GM12878 (cell line): ENCODE measurements around the gene HOXD13. TPM values are rescaled to one million over a fixed set of nuclear protein-coding genes. Genes with fewer than 3 reads are reported as not detected.

ENCODE experiments used
- CTCF ChIP-seq, 3 experiments: IDR thresholded peaks in 2 of 3; conservative IDR thresholded peaks in 1 of 3; 2 replicates each; pipeline ENCODE4 v1.5.1; 2011; ENCODE audit warnings: low read depth in 3 of 3, low read length in 3 of 3, mild to moderate bottlenecking in 3 of 3, control low read depth in 2 of 3, moderate library complexity in 2 of 3, inconsistent platforms in 1 of 3, mixed read lengths in 1 of 3; ENCODE audit not compliant: control insufficient read depth in 2 of 3, insufficient read depth in 1 of 3; ENCODE audit errors: extremely low read depth in 1 of 3
- FOS ChIP-seq: IDR thresholded peaks from 3 replicates; pipeline ENCODE4 v1.6.1; 2011; ENCODE audit warnings: borderline replicate concordance; ENCODE audit not compliant: insufficient read length; ENCODE audit errors: extremely low read depth
- FOXM1 ChIP-seq: IDR thresholded peaks from 2 replicates; pipeline ENCODE4 v1.6.1; 2012; ENCODE audit warnings: low read depth, mild to moderate bottlenecking, inconsistent platforms, low read length, moderate library complexity
- IRF3 ChIP-seq: fragments of 450-650 bp; IDR thresholded peaks from 2 replicates; pipeline ENCODE4 v1.6.1; 2014; ENCODE audit warnings: mild to moderate bottlenecking
- MEF2A ChIP-seq: IDR thresholded peaks from 2 replicates; pipeline ENCODE4 v1.6.1; 2011; ENCODE audit warnings: low read depth, mild to moderate bottlenecking, low read length, moderate library complexity; ENCODE audit not compliant: insufficient read depth
- NBN ChIP-seq: fragments of 450-650 bp; IDR thresholded peaks from 2 replicates; pipeline ENCODE4 v1.6.1; 2016
- NR2C2 ChIP-seq: IDR thresholded peaks from 2 replicates; pipeline ENCODE4 v1.6.1; 2011; ENCODE audit warnings: borderline replicate concordance, low read depth; ENCODE audit not compliant: control insufficient read depth, insufficient read length
- POLR2A ChIP-seq: IDR thresholded peaks from 2 replicates; pipeline ENCODE4 v1.6.1; 2011; ENCODE audit warnings: low read depth, mild to moderate bottlenecking, low read length
- SIX5 ChIP-seq: IDR thresholded peaks from 2 replicates; pipeline ENCODE4 v1.6.1; 2011; ENCODE audit warnings: mild to moderate bottlenecking, low read depth, low read length, moderate library complexity; ENCODE audit not compliant: severe bottlenecking
- SMC3 ChIP-seq: IDR thresholded peaks from 2 replicates; pipeline ENCODE4 v1.6.1; 2011; ENCODE audit warnings: low read length, improper control_type of control experiment, borderline replicate concordance
- ZBED1 ChIP-seq: IDR thresholded peaks from 2 replicates; pipeline ENCODE4 v1.6.1; 2016; ENCODE audit warnings: borderline replicate concordance
- polyA plus RNA-seq, 11 experiments: library from polyadenylated mRNA; depleted of rRNA in 4 of 11; unstranded in 6 of 11; stranded (reverse) in 5 of 11; fragments of >200 nt; fragmentation: Nextera tagmentation in 4 of 11; fragmentation: Illumina TruSeq in 1 of 11; extraction: Ambion mirVana in 4 of 11; extraction: Trizol in 1 of 11; gene quantifications; 1 replicate in 1 of 11; 2 replicates in 10 of 11; pipeline versions ENCODE4 v1.2.1 to v1.2.3, GENCODE V29; 2011 to 2016; ENCODE audit warnings: inconsistent platforms in 2 of 11, missing spikeins in 2 of 11, low read depth in 1 of 11
- total RNA-seq, 4 experiments: library from RNA; depleted of rRNA in 3 of 4; stranded (reverse); fragments of >200 nt in 3 of 4; fragmentation: Illumina TruSeq in 1 of 4; extraction: Trizol in 1 of 4; gene quantifications; 2 replicates each; pipeline versions ENCODE4 v1.2.1 to v1.2.3, GENCODE V29; 2013 to 2021

The HOXD13 gene
- total and polyA plus RNA-seq, 10 of the 15 experiments (the other 5 are each of a cell fraction or from before 2014, with no cell fraction given): not detected

DNA sequence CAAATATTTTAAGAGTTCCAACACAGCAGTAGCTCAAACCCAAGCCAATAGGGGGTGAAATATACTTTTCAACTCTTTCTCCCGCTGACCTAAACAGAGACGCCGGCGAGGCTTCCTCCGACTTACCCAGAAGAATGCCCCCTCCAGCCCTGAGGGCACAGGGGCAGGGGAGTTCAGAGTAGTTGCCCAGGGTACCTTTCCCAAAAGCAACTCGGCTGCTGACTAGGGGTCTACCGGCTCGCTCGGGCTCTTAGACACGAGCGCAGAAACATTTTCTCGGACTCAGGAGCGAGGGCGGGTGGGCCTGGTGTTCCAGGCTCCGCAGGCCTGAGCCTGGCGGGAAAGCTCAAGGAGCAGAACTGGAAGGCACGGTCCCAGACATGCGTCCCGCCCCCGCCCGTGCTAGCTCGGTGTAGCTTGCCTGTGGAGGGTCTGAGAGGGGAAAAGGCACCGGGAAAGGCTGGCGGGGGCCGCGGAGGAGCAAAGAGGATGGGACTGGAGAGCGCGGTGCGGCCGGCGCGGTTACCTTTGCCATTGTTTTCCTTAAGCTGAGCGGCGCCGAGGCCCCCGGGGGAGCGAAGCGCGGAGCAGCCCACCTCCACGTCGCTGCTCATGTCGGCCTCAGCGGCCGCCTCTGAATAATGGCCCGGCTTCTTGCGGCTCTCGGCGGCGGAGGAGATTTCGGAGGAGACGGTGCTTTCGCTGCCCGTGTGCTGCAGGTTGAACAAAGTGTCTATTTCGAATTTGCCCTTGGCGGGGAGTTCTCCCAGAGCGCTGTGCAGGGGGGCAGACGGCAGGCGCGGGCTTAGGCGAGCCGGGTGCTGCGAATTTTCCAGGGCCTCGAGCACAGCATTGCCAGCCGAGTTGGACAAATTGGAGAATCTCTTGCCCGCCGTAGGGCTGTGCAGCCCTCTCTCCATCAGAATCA lies 9.4 kb upstream of the HOXD13 start (continued):
- no peak for TF ChIP-seq IRF3
- TF ChIP-seq NR2C2: no peak
- TF ChIP-seq NBN: no peak
- TF ChIP-seq FOS: no peak
- no peak for TF ChIP-seq SIX5
- no peak for TF ChIP-seq FOXM1
- TF ChIP-seq POLR2A: no peak
- TF ChIP-seq SMC3: no peak
- TF ChIP-seq MEF2A: no peak
- TF ChIP-seq CTCF (IDR thresholded peaks at IDR 0.05 in 2 of 3, conservative IDR thresholded peaks at IDR 0.05 in 1 of 3; ENCODE audit: control insufficient read depth in 2 of 3, extremely low read depth in 1 of 3, insufficient read depth in 1 of 3, low read depth in 3 of 3, low read length in 3 of 3): no peak
- no peak for TF ChIP-seq ZBED1
- TF ChIP-seq, all 136 proteins: peak for 0
